Liver (tissue), 9 donors: Measurements from ENCODE around the gene PARD3. TPM values are rescaled to one million over a fixed set of nuclear protein-coding genes. Genes with fewer than 3 reads are reported as not detected.

Experiments
- DNase-seq: peaks from one replicate; pipeline ENCODE4 v3.0.0-alpha.2; 2017; ENCODE audit warnings: low spot score
- H3K27ac ChIP-seq, 2 donors: one replicate each; pipeline ENCODE4 v1.7.0; 2013; ENCODE audit warnings: inconsistent platforms in 2 of 2, low read length in 2 of 2, control low read depth in 1 of 2, low read depth in 1 of 2, mild to moderate bottlenecking in 1 of 2
- H3K27me3 ChIP-seq, 4 donors: one replicate each; pipeline versions ENCODE4 v1.6.1 to v1.7.0; 2013; ENCODE audit warnings: low read length in 3 of 4, inconsistent platforms in 1 of 4, mild to moderate bottlenecking in 1 of 4, moderate library complexity in 1 of 4; ENCODE audit not compliant: control insufficient read depth in 4 of 4, insufficient read depth in 4 of 4
- H3K36me3 ChIP-seq, 4 donors: one replicate each; pipeline versions ENCODE4 v1.6.1 to v1.7.0; 2013; ENCODE audit warnings: low read length in 3 of 4, mild to moderate bottlenecking in 3 of 4, low read depth in 1 of 4, moderate library complexity in 1 of 4; ENCODE audit not compliant: control insufficient read depth in 4 of 4, insufficient read depth in 3 of 4
- H3K4me1 ChIP-seq, 4 donors: one replicate each; pipeline versions ENCODE4 v1.6.1 to v1.7.0; 2013; ENCODE audit warnings: low read length in 3 of 4, mild to moderate bottlenecking in 3 of 4, moderate library complexity in 1 of 4; ENCODE audit not compliant: control insufficient read depth in 4 of 4, insufficient read depth in 4 of 4
- H3K4me3 ChIP-seq, 3 donors: one replicate each; pipeline versions ENCODE4 v1.6.1 to v1.7.0; 2013; ENCODE audit warnings: low read length in 3 of 3, control low read depth in 1 of 3, low read depth in 1 of 3, mild to moderate bottlenecking in 1 of 3
- H3K9ac ChIP-seq, 2 donors: one replicate each; pipeline ENCODE4 v1.7.0; 2013; ENCODE audit warnings: low read length in 2 of 2, mild to moderate bottlenecking in 2 of 2, moderate library complexity in 2 of 2, control low read depth in 1 of 2, low read depth in 1 of 2
- H3K9me3 ChIP-seq, 4 donors: one replicate each; pipeline versions ENCODE4 v1.6.1 to v1.7.0; 2013; ENCODE audit warnings: low read length in 3 of 4; ENCODE audit not compliant: control insufficient read depth in 4 of 4
- ATF3 ChIP-seq: IDR thresholded peaks from 2 replicates; pipeline ENCODE4 v1.6.1; 2016; ENCODE audit warnings: antibody characterized with exemption
- EGR1 ChIP-seq, 2 donors: IDR thresholded peaks; 2 replicates each; pipeline ENCODE4 v1.6.1; 2016 to 2018; ENCODE audit warnings: antibody characterized with exemption in 2 of 2, low read depth in 2 of 2
- FOXA1 ChIP-seq: IDR thresholded peaks from 2 replicates; pipeline ENCODE4 v1.6.1; 2016; ENCODE audit warnings: antibody characterized with exemption
- FOXA2 ChIP-seq: IDR thresholded peaks from 2 replicates; pipeline ENCODE4 v1.6.1; 2016; ENCODE audit warnings: antibody characterized with exemption
- GABPA ChIP-seq, 2 donors: IDR thresholded peaks in 1 of 2; conservative IDR thresholded peaks in 1 of 2; 2 replicates each; pipeline ENCODE4 v1.6.1; 2016; ENCODE audit warnings: antibody characterized with exemption in 2 of 2, mild to moderate bottlenecking in 1 of 2, moderate library complexity in 1 of 2
- HNF4A ChIP-seq, 2 donors: conservative IDR thresholded peaks; 2 replicates each; pipeline ENCODE4 v1.6.1; 2016; ENCODE audit warnings: antibody characterized with exemption in 2 of 2, mild to moderate bottlenecking in 2 of 2
- HNF4G ChIP-seq: IDR thresholded peaks from 2 replicates; pipeline ENCODE4 v1.6.1; 2016; ENCODE audit warnings: antibody characterized with exemption
- JUND ChIP-seq, 2 donors: IDR thresholded peaks; 2 replicates each; pipeline ENCODE4 v1.6.1; 2016; ENCODE audit warnings: antibody characterized with exemption in 2 of 2
- MAX ChIP-seq: IDR thresholded peaks from 2 replicates; pipeline ENCODE4 v1.6.1; 2016; ENCODE audit warnings: antibody characterized with exemption
- NR2F2 ChIP-seq: IDR thresholded peaks from 2 replicates; pipeline ENCODE4 v1.6.1; 2016; ENCODE audit warnings: antibody characterized with exemption
- RAD21 ChIP-seq, 2 donors: IDR thresholded peaks; 2 replicates each; pipeline ENCODE4 v1.6.1; 2016; ENCODE audit warnings: antibody characterized with exemption in 2 of 2, mild to moderate bottlenecking in 2 of 2
- RXRA ChIP-seq, 2 donors: IDR thresholded peaks; 2 replicates each; pipeline ENCODE4 v1.6.1; 2017 to 2018; ENCODE audit warnings: antibody characterized with exemption in 2 of 2, mild to moderate bottlenecking in 1 of 2
- SP1 ChIP-seq: IDR thresholded peaks from 2 replicates; pipeline ENCODE4 v1.6.1; 2018; ENCODE audit warnings: antibody characterized with exemption, mild to moderate bottlenecking
- TAF1 ChIP-seq: conservative IDR thresholded peaks from 2 replicates; pipeline ENCODE4 v1.6.1; 2016; ENCODE audit warnings: antibody characterized with exemption, mild to moderate bottlenecking
- YY1 ChIP-seq: IDR thresholded peaks from 2 replicates; pipeline ENCODE4 v1.6.1; 2016; ENCODE audit warnings: antibody characterized with exemption, mild to moderate bottlenecking
- ZBTB33 ChIP-seq: IDR thresholded peaks from 2 replicates; pipeline ENCODE4 v1.6.1; 2016; ENCODE audit warnings: antibody characterized with exemption
- WGBS: extraction: QIAGEN DNeasy Blood & Tissue Kit; methylation state at CpG from one replicate; pipeline ENCODE4 v1.1.7; 2013; 5-methylcytosine and 5-hydroxymethylcytosine counted together
- polyA plus RNA-seq, 2 donors: library from polyadenylated mRNA; stranded (reverse) in 1 of 2; unstranded in 1 of 2; fragments of 200-250 nt in 1 of 2; fragments of >200 nt in 1 of 2; fragmentation: Nextera tagmentation in 1 of 2; extraction: Ambion mirVana in 1 of 2; gene quantifications; one replicate each; pipeline versions ENCODE4 v1.2.1 to v1.2.3, GENCODE V29; 2013 to 2015
- total RNA-seq, 2 donors: library from RNA; depleted of rRNA; stranded (reverse); fragments of >200 nt; gene quantifications; one replicate each; pipeline ENCODE4 v1.2.3, GENCODE V29; 2014
- TF ChIP-seq, protein P1 (sequence below): fragments of 150-350 bp; IDR thresholded peaks from 2 replicates; pipeline ENCODE4 v1.5.1; 2017; ENCODE audit warnings: improper control_type of control experiment, low read depth, low read length; ENCODE audit not compliant: missing input control
- TF ChIP-seq, protein P2 (sequence below): IDR thresholded peaks from 2 replicates; pipeline ENCODE4 v1.6.1; 2016; ENCODE audit warnings: antibody characterized with exemption, mild to moderate bottlenecking
- donor health status: healthy.
- donor health status: healthy.
- donor health status: healthy.
- donor health status: healthy.
- donor health status: healthy.

The PARD3 gene
- total and polyA plus RNA-seq, 4 donors, result 12.3 to 43.8 (median 13.5) TPM

GRCh38 chr10:34078017-34078744, 736.9 kb downstream of the PARD3 start:
- Histone ChIP-seq H3K4me3 (no peak overlapping the region), H3K27ac (no peak overlapping the region), H3K36me3 (no peaks in the 10 kb centered on the region), H3K9ac (no peak overlapping the region), H3K9me3 (no peaks in the 10 kb centered on the region), H3K27me3 (no peaks in the 10 kb centered on the region), H3K4me1 (peaks cover 0 to 14% (median 5%) of the 10 kb centered on the region in 4 donors)
- TF ChIP-seq RAD21 (IDR thresholded peaks at IDR 0.05) (peak in 1 of 2 donors; percentile 41), ATF3 (no peak)
- 82% methylated on average over 4 of the region's 4 CpGs for WGBS
- no peak for DNase-seq

GRCh38 chr10:34076443-34076842, 738.7 kb downstream of the PARD3 start:
- Histone ChIP-seq H3K9ac (no peak overlapping the region), H3K36me3 (no peaks in the 10 kb centered on the region), H3K4me1 (peaks cover 0 to 14% (median 5%) of the 10 kb centered on the region in 4 donors), H3K9me3 (no peaks in the 10 kb centered on the region), H3K27me3 (no peaks in the 10 kb centered on the region), H3K27ac (no peak overlapping the region), H3K4me3 (no peak overlapping the region)
- DNase-seq, result no peak
- TF ChIP-seq RAD21 (IDR thresholded peaks at IDR 0.05), result no peak
- TF ChIP-seq FOXA1, result no peak
- TF ChIP-seq FOXA2, result no peak
- no peak for TF ChIP-seq RXRA (IDR thresholded peaks at IDR 0.05)
- no peak for TF ChIP-seq ATF3
- TF ChIP-seq HNF4A (conservative IDR thresholded peaks at IDR 0.05), result no peak
- no peak for TF ChIP-seq EGR1 (IDR thresholded peaks at IDR 0.05; ENCODE audit: low read depth in 2 of 2)
- TF ChIP-seq HNF4G, result no peak
- no peak for TF ChIP-seq TAF1
- TF ChIP-seq ZBTB33, result no peak

DNA sequence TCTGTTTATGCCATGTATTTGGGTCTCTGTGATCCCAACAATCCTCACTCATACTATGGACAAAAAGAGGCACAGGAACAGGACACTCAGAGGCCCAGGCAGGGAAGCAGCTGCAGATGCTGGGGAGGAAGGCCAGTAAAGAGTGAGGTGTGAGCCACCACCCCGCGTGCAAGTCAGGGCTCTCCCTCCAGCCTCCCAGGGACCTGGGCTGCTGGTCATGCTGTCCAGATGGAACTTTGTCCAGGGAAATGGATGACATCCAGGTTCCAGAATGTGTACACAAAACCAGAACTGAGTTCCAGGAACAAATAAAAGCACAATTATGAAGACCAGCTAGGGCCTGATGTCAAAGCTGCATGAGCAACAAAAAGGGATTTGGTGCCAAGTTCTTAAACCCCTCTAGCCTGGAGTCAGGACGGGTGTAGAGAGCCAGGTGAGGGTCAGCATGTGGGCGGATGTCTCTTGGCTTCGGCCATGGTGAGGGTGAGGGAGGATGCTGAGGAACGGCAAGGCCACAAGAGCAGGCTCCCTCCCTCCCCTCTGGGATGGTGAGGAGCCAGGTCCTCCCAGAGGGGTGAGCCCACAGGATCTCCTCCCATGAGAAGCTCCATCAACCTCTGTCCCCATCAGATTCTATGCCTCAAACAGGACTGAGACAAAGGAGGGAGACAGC, 739.7 kb downstream of the PARD3 start:
- H3K9me3 ChIP-seq, result no peaks in the 10 kb centered on the region
- H3K27ac ChIP-seq, result no peak overlapping the region
- TF ChIP-seq RAD21 (IDR thresholded peaks at IDR 0.05), result peak; percentile 61 to 71
- no peak for TF ChIP-seq FOXA1
- peak in 1 of 2 donors; percentile 64 for TF ChIP-seq EGR1 (IDR thresholded peaks at IDR 0.05; ENCODE audit: low read depth in 2 of 2)
- TF ChIP-seq, protein P1, sequence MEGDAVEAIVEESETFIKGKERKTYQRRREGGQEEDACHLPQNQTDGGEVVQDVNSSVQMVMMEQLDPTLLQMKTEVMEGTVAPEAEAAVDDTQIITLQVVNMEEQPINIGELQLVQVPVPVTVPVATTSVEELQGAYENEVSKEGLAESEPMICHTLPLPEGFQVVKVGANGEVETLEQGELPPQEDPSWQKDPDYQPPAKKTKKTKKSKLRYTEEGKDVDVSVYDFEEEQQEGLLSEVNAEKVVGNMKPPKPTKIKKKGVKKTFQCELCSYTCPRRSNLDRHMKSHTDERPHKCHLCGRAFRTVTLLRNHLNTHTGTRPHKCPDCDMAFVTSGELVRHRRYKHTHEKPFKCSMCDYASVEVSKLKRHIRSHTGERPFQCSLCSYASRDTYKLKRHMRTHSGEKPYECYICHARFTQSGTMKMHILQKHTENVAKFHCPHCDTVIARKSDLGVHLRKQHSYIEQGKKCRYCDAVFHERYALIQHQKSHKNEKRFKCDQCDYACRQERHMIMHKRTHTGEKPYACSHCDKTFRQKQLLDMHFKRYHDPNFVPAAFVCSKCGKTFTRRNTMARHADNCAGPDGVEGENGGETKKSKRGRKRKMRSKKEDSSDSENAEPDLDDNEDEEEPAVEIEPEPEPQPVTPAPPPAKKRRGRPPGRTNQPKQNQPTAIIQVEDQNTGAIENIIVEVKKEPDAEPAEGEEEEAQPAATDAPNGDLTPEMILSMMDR, result no peak
- TF ChIP-seq YY1, result peak; percentile 54
- peak in 1 of 2 donors; percentile 60 for TF ChIP-seq RXRA (IDR thresholded peaks at IDR 0.05)
- TF ChIP-seq, protein P2, sequence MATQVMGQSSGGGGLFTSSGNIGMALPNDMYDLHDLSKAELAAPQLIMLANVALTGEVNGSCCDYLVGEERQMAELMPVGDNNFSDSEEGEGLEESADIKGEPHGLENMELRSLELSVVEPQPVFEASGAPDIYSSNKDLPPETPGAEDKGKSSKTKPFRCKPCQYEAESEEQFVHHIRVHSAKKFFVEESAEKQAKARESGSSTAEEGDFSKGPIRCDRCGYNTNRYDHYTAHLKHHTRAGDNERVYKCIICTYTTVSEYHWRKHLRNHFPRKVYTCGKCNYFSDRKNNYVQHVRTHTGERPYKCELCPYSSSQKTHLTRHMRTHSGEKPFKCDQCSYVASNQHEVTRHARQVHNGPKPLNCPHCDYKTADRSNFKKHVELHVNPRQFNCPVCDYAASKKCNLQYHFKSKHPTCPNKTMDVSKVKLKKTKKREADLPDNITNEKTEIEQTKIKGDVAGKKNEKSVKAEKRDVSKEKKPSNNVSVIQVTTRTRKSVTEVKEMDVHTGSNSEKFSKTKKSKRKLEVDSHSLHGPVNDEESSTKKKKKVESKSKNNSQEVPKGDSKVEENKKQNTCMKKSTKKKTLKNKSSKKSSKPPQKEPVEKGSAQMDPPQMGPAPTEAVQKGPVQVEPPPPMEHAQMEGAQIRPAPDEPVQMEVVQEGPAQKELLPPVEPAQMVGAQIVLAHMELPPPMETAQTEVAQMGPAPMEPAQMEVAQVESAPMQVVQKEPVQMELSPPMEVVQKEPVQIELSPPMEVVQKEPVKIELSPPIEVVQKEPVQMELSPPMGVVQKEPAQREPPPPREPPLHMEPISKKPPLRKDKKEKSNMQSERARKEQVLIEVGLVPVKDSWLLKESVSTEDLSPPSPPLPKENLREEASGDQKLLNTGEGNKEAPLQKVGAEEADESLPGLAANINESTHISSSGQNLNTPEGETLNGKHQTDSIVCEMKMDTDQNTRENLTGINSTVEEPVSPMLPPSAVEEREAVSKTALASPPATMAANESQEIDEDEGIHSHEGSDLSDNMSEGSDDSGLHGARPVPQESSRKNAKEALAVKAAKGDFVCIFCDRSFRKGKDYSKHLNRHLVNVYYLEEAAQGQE, result no peak
- no peak for TF ChIP-seq GABPA (IDR thresholded peaks at IDR 0.05 in 1 of 2, conservative IDR thresholded peaks at IDR 0.05 in 1 of 2)
- TF ChIP-seq MAX, result peak; percentile 95
- peak; percentile 71 to 80 for TF ChIP-seq HNF4A (conservative IDR thresholded peaks at IDR 0.05)
- TF ChIP-seq TAF1, result no peak
- TF ChIP-seq JUND (IDR thresholded peaks at IDR 0.05), result peak in 1 of 2 donors; percentile 25
- TF ChIP-seq SP1, result peak; percentile 51
- no peak for TF ChIP-seq NR2F2
- TF ChIP-seq FOXA2, result peak; percentile 34
- no peak overlapping the region for H3K4me3 ChIP-seq
- H3K9ac ChIP-seq, result no peak overlapping the region
- H3K4me1 ChIP-seq, result peaks cover 0 to 14% (median 5%) of the 10 kb centered on the region in 4 donors
- H3K36me3 ChIP-seq, result no peaks in the 10 kb centered on the region
- no peak for DNase-seq
- 36% methylated on average over 6 of the region's 6 CpGs for WGBS
- no peaks in the 10 kb centered on the region for H3K27me3 ChIP-seq
